SK-N-SH (cell line): ENCODE results near the gene BNIP2. TPM values are rescaled to one million over a fixed set of nuclear protein-coding genes. Genes with fewer than 3 reads are reported as not detected.

Experiments used
- CTCF ChIA-PET: fragments of 300-600, 350-600 bp; formaldehyde crosslinking; extraction: SDS; loops from one replicate; lab custom pipeline; 2021; lab: Yijun Ruan, JAX
- POLR2A ChIA-PET: fragments of 350-600 bp; sonication (Branson Sonifier 250); formaldehyde crosslinking; extraction: SDS; loops from one replicate; lab custom pipeline; 2020; ENCODE audit warnings: antibody characterized with exemption, inconsistent platforms; lab: Yijun Ruan, JAX
- DNase-seq: peaks from one replicate; pipeline ENCODE4 v3.0.0; 2012
- H2AFZ ChIP-seq: fragments of 200-600 bp; sonication (generic); 2 replicates; pipeline ENCODE4 v1.8.1; 2016; ENCODE audit warnings: antibody characterized with exemption, mild to moderate bottlenecking, low read depth
- H3F3A ChIP-seq: fragments of 200-600 bp; sonication (generic); replicated peaks from 2 replicates; pipeline ENCODE3; 2016; ENCODE audit warnings: antibody characterized with exemption, mild to moderate bottlenecking; ENCODE audit not compliant: insufficient read depth
- H3K27ac ChIP-seq, 2 experiments: fragments of 200-500 bp in 1 of 2; fragments of 200-600 bp in 1 of 2; sonication (Bioruptor generic) in 1 of 2; sonication (generic), shearing (Covaris generic) in 1 of 2; 2 replicates each; pipeline versions ENCODE4 v1.5.1 to v1.6.1; 2014 to 2016; ENCODE audit warnings: low read depth in 2 of 2, inconsistent platforms in 1 of 2, low read length in 1 of 2, mild to moderate bottlenecking in 1 of 2, mixed read lengths in 1 of 2
- H3K27me3 ChIP-seq: fragments of 200-600 bp; sonication (generic), shearing (Covaris generic); 2 replicates; pipeline ENCODE4 v1.6.1; 2016; ENCODE audit warnings: mixed run types; ENCODE audit not compliant: insufficient read depth
- H3K36me3 ChIP-seq, 2 experiments: fragments of 200-500 bp in 1 of 2; fragments of 200-600 bp in 1 of 2; sonication (Bioruptor generic) in 1 of 2; sonication (generic) in 1 of 2; replicated peaks in 1 of 2; 2 replicates each; pipeline versions ENCODE3 to v1.5.1; 2014 to 2016; ENCODE audit warnings: low read length in 1 of 2, mild to moderate bottlenecking in 1 of 2; ENCODE audit not compliant: insufficient read depth in 2 of 2, control insufficient read depth in 1 of 2
- H3K4me1 ChIP-seq, 2 experiments: fragments of 200-500 bp in 1 of 2; fragments of 200-600 bp in 1 of 2; sonication (Bioruptor generic) in 1 of 2; sonication (generic), shearing (Covaris generic) in 1 of 2; 2 replicates each; pipeline versions ENCODE4 v1.5.1 to v1.6.1; 2014 to 2016; ENCODE audit warnings: low read depth in 1 of 2, low read length in 1 of 2, mixed run types in 1 of 2; ENCODE audit not compliant: insufficient read depth in 2 of 2, control insufficient read depth in 1 of 2
- H3K4me2 ChIP-seq: fragments of 200-600 bp; sonication (generic), shearing (Covaris generic); 2 replicates; pipeline ENCODE4 v1.6.1; 2017; ENCODE audit warnings: mixed run types
- H3K4me3 ChIP-seq, 2 experiments: fragments of 200-500 bp in 1 of 2; fragments of 200-600 bp in 1 of 2; sonication (Bioruptor generic) in 1 of 2; sonication (generic), shearing (Covaris generic) in 1 of 2; 2 replicates each; pipeline versions ENCODE4 v1.5.1 to v1.8.1; 2014 to 2016; ENCODE audit warnings: low read depth in 2 of 2, inconsistent platforms in 1 of 2, low read length in 1 of 2, mild to moderate bottlenecking in 1 of 2, mixed read lengths in 1 of 2, moderate library complexity in 1 of 2
- H3K79me2 ChIP-seq: fragments of 200-600 bp; sonication (generic); 2 replicates; pipeline ENCODE4 v1.8.1; 2017; ENCODE audit warnings: mild to moderate bottlenecking; ENCODE audit not compliant: insufficient read depth
- H3K9ac ChIP-seq: fragments of 200-600 bp; sonication (generic); 2 replicates; pipeline ENCODE4 v1.6.1; 2017; ENCODE audit warnings: mixed run types
- H3K9me2 ChIP-seq: fragments of 200-600 bp; sonication (generic); 2 replicates; pipeline ENCODE4 v1.6.1; 2017; ENCODE audit warnings: mixed run types
- H3K9me3 ChIP-seq: fragments of 200-600 bp; sonication (generic); 2 replicates; pipeline ENCODE4 v1.6.1; 2017; ENCODE audit warnings: mixed run types, mild to moderate bottlenecking, moderate library complexity
- H4K20me1 ChIP-seq: fragments of 200-600 bp; sonication (generic); 2 replicates; pipeline ENCODE4 v1.6.1; 2017; ENCODE audit warnings: mild to moderate bottlenecking, mixed run types; ENCODE audit not compliant: insufficient read depth
- CTCF ChIP-seq: fragments of 200-600 bp; sonication (generic); IDR thresholded peaks from 2 replicates; pipeline ENCODE4 v1.6.1; 2017; ENCODE audit warnings: antibody characterized with exemption, mild to moderate bottlenecking, moderate library complexity
- EP300 ChIP-seq, 2 experiments: IDR thresholded peaks; 2 replicates each; pipeline versions ENCODE4 v1.4.0 to v1.6.1; 2012; ENCODE audit warnings: borderline replicate concordance in 1 of 2, low read depth in 1 of 2, low read length in 1 of 2
- FOXJ3 ChIP-seq: sonication (generic); formaldehyde crosslinking; IDR thresholded peaks from 2 replicates; pipeline ENCODE4 v1.5.1; 2020; ENCODE audit warnings: mild to moderate bottlenecking, missing genetic modification reagents
- FOXM1 ChIP-seq: IDR thresholded peaks from 2 replicates; pipeline ENCODE4 v1.4.0; 2012; ENCODE audit warnings: low read depth, mild to moderate bottlenecking
- GATA2 ChIP-seq: sonication (generic); formaldehyde crosslinking; IDR thresholded peaks from 2 replicates; pipeline ENCODE4 v1.5.0; 2020; ENCODE audit warnings: mild to moderate bottlenecking, missing genetic modification reagents
- MXI1 ChIP-seq: IDR thresholded peaks from 2 replicates; pipeline ENCODE4 v1.6.1; 2012; ENCODE audit warnings: mild to moderate bottlenecking, low read depth, low read length, improper control_type of control experiment
- NFIC ChIP-seq: IDR thresholded peaks from 2 replicates; pipeline ENCODE4 v1.4.0; 2012; ENCODE audit warnings: borderline replicate concordance
- RFX5 ChIP-seq: IDR thresholded peaks from 2 replicates; pipeline ENCODE4 v1.6.1; 2012; ENCODE audit warnings: mild to moderate bottlenecking, improper control_type of control experiment, low read length
- RXRA ChIP-seq: IDR thresholded peaks from 2 replicates; pipeline ENCODE4 v1.4.0; 2012; ENCODE audit warnings: low read depth, mild to moderate bottlenecking, borderline replicate concordance
- ZBTB33 ChIP-seq: IDR thresholded peaks from 2 replicates; pipeline ENCODE4 v1.4.0; 2012; ENCODE audit warnings: low read depth, borderline replicate concordance
- WGBS: methylation state at CpG from one replicate; pipeline ENCODE4 v1.1.6; 2017; ENCODE audit warnings: low lambda C conversion rate; 5-methylcytosine and 5-hydroxymethylcytosine counted together
- polyA plus RNA-seq, 3 experiments: library from polyadenylated mRNA; depleted of rRNA; stranded (reverse); fragments of >200 nt; gene quantifications; 2 replicates each; pipeline ENCODE4 v1.2.3, GENCODE V29; 2012
- TF ChIP-seq, protein P1 (sequence below): IDR thresholded peaks from 2 replicates; pipeline ENCODE4 v1.6.1; 2012; ENCODE audit warnings: mild to moderate bottlenecking, low read depth, low read length, moderate library complexity

The BNIP2 gene
- polyA plus RNA-seq, 1 of the 3 experiments (the other 2 are of a cell fraction): 67.7 TPM

- no peak overlapping the region for H3K4me3 ChIP-seq
- ChIA-PET POLR2A (no interaction called here), CTCF (interaction anchor here (1.0 to 3.3 kb wide), 5 partner anchors 9 to 125 kb away, joined by 3 to 11 read pairs (median 4); no protein-coding TSS in a partner anchor)
- H3K9ac ChIP-seq: no peak overlapping the region
- no peaks in the 10 kb centered on the region for H3K9me2 ChIP-seq
- H3K27me3 ChIP-seq: no peaks in the 10 kb centered on the region
- H2AFZ ChIP-seq: no peak overlapping the region
- peaks cover 68% of the 10 kb centered on the region for H3K79me2 ChIP-seq
- no peak for DNase-seq
- no peaks in the 10 kb centered on the region for H3K9me3 ChIP-seq
- H3K4me1 ChIP-seq: peaks cover 8 to 9% of the 10 kb centered on the region in 2 experiments; a peak in 3 of 4 replicates
- TF ChIP-seq EP300 (IDR thresholded peaks at IDR 0.05; ENCODE audit: borderline replicate concordance in 1 of 2, low read depth in 1 of 2, low read length in 1 of 2): no peak
- peaks cover 33 to 54% of the 10 kb centered on the region in 2 experiments for H3K36me3 ChIP-seq
- H3K27ac ChIP-seq: no peak overlapping the region
- peaks cover 21% of the 10 kb centered on the region for H4K20me1 ChIP-seq
- peaks cover 18% of the 10 kb centered on the region for H3F3A ChIP-seq
- WGBS: 100% methylated on average over 1 of the region's 1 CpG
- H3K4me2 ChIP-seq: no peak overlapping the region
Observed at GRCh38 chr15:59654046-59654445, 35.1 kb downstream of the BNIP2 start.

GRCh38 chr15:59649603-59650002, 39.5 kb downstream of the BNIP2 start:
- Histone ChIP-seq H3K27me3 (no peaks in the 10 kb centered on the region), H3K79me2 (peaks cover 59% of the 10 kb centered on the region), H3F3A (peaks cover 16% of the 10 kb centered on the region), H3K9me3 (no peaks in the 10 kb centered on the region), H4K20me1 (peaks cover 6% of the 10 kb centered on the region; the same call in 1 of the 2 replicates), H2AFZ (no peak overlapping the region), H3K36me3 (peaks cover 48 to 81% of the 10 kb centered on the region in 2 experiments), H3K27ac (no peak overlapping the region), H3K4me1 (no peaks in the 10 kb centered on the region), H3K4me3 (no peak overlapping the region), H3K9me2 (no peaks in the 10 kb centered on the region), H3K9ac (no peak overlapping the region), H3K4me2 (no peak overlapping the region)
- DNase-seq: no peak
- CTCF ChIA-PET: interaction anchor here (1.1 kb wide), 1 partner anchor 117 kb away, joined by 4 read pairs; no protein-coding TSS in a partner anchor
- POLR2A ChIA-PET: no interaction called here
- TF ChIP-seq FOXM1 (no peak), ZBTB33 (no peak), FOXJ3 (no peak), RFX5 (no peak), GATA2 (no peak), EP300 (IDR thresholded peaks at IDR 0.05; ENCODE audit: borderline replicate concordance in 1 of 2, low read depth in 1 of 2, low read length in 1 of 2) (no peak), CTCF (no peak), MXI1 (no peak), NFIC (no peak), RXRA (no peak)
- TF ChIP-seq, protein P1, sequence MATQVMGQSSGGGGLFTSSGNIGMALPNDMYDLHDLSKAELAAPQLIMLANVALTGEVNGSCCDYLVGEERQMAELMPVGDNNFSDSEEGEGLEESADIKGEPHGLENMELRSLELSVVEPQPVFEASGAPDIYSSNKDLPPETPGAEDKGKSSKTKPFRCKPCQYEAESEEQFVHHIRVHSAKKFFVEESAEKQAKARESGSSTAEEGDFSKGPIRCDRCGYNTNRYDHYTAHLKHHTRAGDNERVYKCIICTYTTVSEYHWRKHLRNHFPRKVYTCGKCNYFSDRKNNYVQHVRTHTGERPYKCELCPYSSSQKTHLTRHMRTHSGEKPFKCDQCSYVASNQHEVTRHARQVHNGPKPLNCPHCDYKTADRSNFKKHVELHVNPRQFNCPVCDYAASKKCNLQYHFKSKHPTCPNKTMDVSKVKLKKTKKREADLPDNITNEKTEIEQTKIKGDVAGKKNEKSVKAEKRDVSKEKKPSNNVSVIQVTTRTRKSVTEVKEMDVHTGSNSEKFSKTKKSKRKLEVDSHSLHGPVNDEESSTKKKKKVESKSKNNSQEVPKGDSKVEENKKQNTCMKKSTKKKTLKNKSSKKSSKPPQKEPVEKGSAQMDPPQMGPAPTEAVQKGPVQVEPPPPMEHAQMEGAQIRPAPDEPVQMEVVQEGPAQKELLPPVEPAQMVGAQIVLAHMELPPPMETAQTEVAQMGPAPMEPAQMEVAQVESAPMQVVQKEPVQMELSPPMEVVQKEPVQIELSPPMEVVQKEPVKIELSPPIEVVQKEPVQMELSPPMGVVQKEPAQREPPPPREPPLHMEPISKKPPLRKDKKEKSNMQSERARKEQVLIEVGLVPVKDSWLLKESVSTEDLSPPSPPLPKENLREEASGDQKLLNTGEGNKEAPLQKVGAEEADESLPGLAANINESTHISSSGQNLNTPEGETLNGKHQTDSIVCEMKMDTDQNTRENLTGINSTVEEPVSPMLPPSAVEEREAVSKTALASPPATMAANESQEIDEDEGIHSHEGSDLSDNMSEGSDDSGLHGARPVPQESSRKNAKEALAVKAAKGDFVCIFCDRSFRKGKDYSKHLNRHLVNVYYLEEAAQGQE: no peak
